Measurements from ENCODE around the gene KCP.

DNA sequence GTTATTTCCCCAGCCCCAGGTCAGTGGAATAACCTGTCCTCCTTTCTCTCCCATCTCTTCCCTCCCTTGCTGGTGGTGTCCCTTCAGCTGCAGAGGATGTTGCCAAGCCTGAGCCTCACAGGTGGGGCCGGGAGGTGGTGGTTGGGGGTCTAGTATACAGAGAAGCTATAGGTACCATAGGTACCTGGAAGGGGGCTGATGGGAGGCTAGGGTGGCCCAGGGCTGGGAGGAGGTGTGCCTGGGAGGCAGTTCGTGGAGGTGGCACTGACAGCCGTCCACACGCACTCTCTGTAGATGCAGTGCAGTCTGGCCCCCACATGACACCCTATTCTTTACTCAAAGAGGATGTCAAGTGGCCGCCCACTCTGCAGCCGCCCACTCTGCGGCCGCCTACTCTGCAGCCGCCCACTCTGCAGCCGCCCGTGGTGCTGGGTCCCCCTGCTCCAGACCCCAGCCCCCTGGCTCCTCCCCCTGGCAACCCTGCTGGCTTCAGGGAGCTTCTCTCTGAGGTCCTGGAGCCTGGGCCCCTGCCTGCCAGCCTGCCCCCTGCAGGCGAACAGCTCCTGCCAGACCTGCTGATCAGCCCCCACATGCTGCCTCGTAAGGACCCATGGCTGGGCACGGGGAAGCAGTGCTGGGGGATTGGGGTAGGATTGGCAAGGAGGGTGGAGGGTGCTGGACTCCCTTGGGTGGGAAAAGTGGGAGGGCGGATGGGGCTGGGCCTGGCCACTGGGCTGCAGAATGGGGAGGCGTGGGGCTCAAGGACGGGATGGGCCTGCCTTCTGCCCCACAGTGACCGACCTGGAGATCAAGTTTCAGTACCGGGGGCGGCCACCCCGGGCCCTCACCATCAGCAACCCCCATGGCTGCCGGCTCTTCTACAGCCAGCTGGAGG is 36.7 kb upstream of the KCP start:
- TF ChIP-seq, protein P1, sequence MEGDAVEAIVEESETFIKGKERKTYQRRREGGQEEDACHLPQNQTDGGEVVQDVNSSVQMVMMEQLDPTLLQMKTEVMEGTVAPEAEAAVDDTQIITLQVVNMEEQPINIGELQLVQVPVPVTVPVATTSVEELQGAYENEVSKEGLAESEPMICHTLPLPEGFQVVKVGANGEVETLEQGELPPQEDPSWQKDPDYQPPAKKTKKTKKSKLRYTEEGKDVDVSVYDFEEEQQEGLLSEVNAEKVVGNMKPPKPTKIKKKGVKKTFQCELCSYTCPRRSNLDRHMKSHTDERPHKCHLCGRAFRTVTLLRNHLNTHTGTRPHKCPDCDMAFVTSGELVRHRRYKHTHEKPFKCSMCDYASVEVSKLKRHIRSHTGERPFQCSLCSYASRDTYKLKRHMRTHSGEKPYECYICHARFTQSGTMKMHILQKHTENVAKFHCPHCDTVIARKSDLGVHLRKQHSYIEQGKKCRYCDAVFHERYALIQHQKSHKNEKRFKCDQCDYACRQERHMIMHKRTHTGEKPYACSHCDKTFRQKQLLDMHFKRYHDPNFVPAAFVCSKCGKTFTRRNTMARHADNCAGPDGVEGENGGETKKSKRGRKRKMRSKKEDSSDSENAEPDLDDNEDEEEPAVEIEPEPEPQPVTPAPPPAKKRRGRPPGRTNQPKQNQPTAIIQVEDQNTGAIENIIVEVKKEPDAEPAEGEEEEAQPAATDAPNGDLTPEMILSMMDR (IDR thresholded peaks at IDR 0.05; ENCODE audit: low read depth, low read length), result peak; percentile 60
- TF ChIP-seq, protein P2, sequence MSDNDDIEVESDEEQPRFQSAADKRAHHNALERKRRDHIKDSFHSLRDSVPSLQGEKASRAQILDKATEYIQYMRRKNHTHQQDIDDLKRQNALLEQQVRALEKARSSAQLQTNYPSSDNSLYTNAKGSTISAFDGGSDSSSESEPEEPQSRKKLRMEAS (IDR thresholded peaks at IDR 0.05; ENCODE audit: low read depth, low read length), result no peak
- no peak for TF ChIP-seq POLR2A (IDR thresholded peaks at IDR 0.05; ENCODE audit: extremely low read depth, insufficient read length)
- no peak for TF ChIP-seq MYC (IDR thresholded peaks at IDR 0.05; ENCODE audit: low read depth, low read length)

Measured in NB4 (cell line).